Activated naive CD8-positive, alpha-beta T cell treated with anti-CD3 and anti-CD28 coated beads, Interleukin-2, amount 50 U/mL, for 24 hours (primary cell): ENCODE results near the gene CCL4.

ENCODE experiments used
- ATAC-seq: fragments of 150-1000 bp; cut with Tn5 transposase; one replicate; pipeline ENCODE4 v1.10.0; 2021
- DNase-seq: peaks from one replicate; pipeline ENCODE4 v3.0.0; 2021
- H3K27ac Mint-ChIP-seq: one replicate; pipeline ENCODE4 v1.8.0; 2021; ENCODE audit warnings: mild to moderate bottlenecking, mixed read lengths
- H3K27me3 Mint-ChIP-seq: one replicate; pipeline ENCODE4 v1.8.0; 2021; ENCODE audit warnings: mixed read lengths
- H3K36me3 Mint-ChIP-seq: one replicate; pipeline ENCODE4 v1.8.0; 2021; ENCODE audit warnings: low read depth, mixed read lengths
- H3K4me1 Mint-ChIP-seq: one replicate; pipeline ENCODE4 v1.8.0; 2021; ENCODE audit warnings: mixed read lengths
- H3K4me3 Mint-ChIP-seq: one replicate; pipeline ENCODE4 v1.8.0; 2021; ENCODE audit warnings: mild to moderate bottlenecking, moderate library complexity, mixed read lengths
- H3K9me3 Mint-ChIP-seq: one replicate; pipeline ENCODE4 v1.8.0; 2021; ENCODE audit warnings: mixed read lengths

The CCL4 gene

DNA sequence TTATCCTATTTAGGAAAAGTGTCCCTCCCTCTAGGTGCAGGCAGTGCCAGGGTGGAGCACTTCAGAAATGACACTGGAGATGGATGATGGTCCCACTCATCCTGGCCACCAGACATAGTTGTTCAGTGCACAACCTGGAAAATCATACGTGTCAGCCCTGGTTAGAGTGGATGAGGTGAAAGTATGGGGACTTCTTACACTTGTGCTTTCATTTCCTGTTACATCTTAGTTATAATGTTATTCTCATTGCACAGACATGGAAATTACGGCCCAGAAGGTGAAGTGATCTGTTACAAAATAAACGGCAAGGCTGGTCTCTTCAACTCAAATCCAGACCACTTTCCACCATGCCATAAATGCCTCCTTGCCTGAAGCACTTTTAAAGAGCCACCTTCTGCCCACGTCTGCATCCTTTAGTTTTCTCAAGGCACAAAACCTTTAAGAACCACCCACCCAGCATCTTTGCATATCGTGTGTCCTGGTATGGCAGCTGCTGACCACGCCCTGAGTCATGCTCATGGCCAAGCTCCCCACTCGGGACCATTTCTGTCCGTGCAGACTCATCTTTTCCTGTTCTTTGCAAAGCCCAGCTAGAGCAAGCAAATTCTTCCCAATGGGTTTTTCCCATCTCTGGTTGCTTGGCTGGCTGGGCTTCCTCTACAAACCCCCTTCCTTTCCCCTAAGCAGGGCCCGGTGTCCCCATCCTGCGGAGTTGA lies 50.4 kb downstream of the CCL4 start:
- DNase-seq (no peak), ATAC-seq (peak; percentile 26)
- H3K9me3 Mint-ChIP-seq, result no peaks in the 10 kb centered on the region
- H3K4me3 Mint-ChIP-seq, result no peak overlapping the region
- peak overlapping the region; percentile 9 for H3K27ac Mint-ChIP-seq
- peaks cover 23% of the 10 kb centered on the region for H3K4me1 Mint-ChIP-seq
- H3K36me3 Mint-ChIP-seq, result no peaks in the 10 kb centered on the region
- H3K27me3 Mint-ChIP-seq, result peaks cover 51% of the 10 kb centered on the region
